ENCODE data around the gene ARID1A. TPM values are rescaled to one million over a fixed set of nuclear protein-coding genes. Genes with fewer than 3 reads are reported as not detected.
A peak's percentile ranks its signal among the peaks of the same experiment; 100 is the strongest.

The ARID1A gene
- polyA plus RNA-seq, 2 of the 4 experiments (the other 2 are of a cell fraction), result 17.4 to 21.4 TPM

DNA sequence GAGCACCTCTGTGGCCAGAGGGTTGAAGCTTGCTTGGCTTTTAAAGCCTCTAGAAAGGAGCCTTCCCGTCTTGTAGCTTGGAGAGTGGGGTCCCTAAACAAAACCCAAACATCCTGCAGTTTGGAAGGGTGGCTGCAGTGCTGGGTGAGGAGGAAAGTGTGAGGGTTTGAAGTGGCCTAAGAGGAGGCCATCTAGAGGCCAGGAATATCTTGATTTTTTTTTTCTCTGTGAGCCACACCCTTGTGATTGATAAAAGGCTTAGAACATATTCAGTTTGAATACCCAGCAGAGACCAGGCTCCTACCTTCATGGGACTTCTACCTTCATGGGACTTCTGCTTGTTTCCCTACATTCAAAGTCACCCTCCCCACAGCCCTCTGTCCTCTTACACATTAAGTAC is 54.6 kb downstream of the ARID1A start:
- ChIA-PET POLR2A (no interaction called here), CTCF (interaction anchor here (0.6 to 1.8 kb wide), 2 partner anchors 39 to 189 kb away, joined by 3 to 4 read pairs; no protein-coding TSS in a partner anchor)
- Histone ChIP-seq H3K27ac (no peak overlapping the region), H3K4me1 (no peaks in the 10 kb centered on the region), H3K4me2 (no peak overlapping the region), H3K9me3 (no peaks in the 10 kb centered on the region), H3K4me3 (no peak overlapping the region)
- WGBS (ENCODE audit: missing lambda C conversion rate), result 100% methylated on average over 1 of the region's 1 CpG
- DNase-seq (ENCODE audit: low read depth in 1 of 2, low spot score in 1 of 2), result no peak
- ATAC-seq, result peak in 1 of 2 experiments; percentile 37; a peak in 2 of 6 replicates
- TF ChIP-seq ZFP36 (IDR thresholded peaks at IDR 0.05; ENCODE audit: borderline replicate concordance, partially characterized antibody) (no peak), ZSCAN20 (CRISPR knock-in tag; IDR thresholded peaks at IDR 0.05) (no peak), RAD21 (conservative IDR thresholded peaks at IDR 0.05 in 1 of 2, IDR thresholded peaks at IDR 0.05 in 1 of 2) (no peak), HOXB13 (CRISPR knock-in tag; IDR thresholded peaks at IDR 0.05; ENCODE audit: low read depth) (no peak), TP53 (CRISPR knock-in tag; IDR thresholded peaks at IDR 0.05) (no peak), NR3C1 (IDR thresholded peaks at IDR 0.05) (no peak), EHF (CRISPR knock-in tag; IDR thresholded peaks at IDR 0.05) (no peak), MAFK (IDR thresholded peaks at IDR 0.05; ENCODE audit: partially characterized antibody) (no peak)
- TF ChIP-seq, protein P1, sequence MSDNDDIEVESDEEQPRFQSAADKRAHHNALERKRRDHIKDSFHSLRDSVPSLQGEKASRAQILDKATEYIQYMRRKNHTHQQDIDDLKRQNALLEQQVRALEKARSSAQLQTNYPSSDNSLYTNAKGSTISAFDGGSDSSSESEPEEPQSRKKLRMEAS (IDR thresholded peaks at IDR 0.05), result no peak
- no peak for FAIRE-seq

- Histone ChIP-seq H3K4me2 (no peak overlapping the region), H3K4me1 (no peaks in the 10 kb centered on the region), H3K4me3 (no peak overlapping the region), H3K9me3 (no peaks in the 10 kb centered on the region), H3K27ac (no peak overlapping the region)
- 96% methylated on average over 4 of the region's 4 CpGs for WGBS (ENCODE audit: missing lambda C conversion rate)
- no peak for DNase-seq (ENCODE audit: low read depth in 1 of 2, low spot score in 1 of 2)
- ChIA-PET POLR2A (no interaction called here), CTCF (no interaction called here)
- ATAC-seq, result no peak
- TF ChIP-seq KDM1A (IDR thresholded peaks at IDR 0.05; ENCODE audit: low read depth), result no peak
- no peak for TF ChIP-seq CEBPB (IDR thresholded peaks at IDR 0.05)
- TF ChIP-seq, protein P2, sequence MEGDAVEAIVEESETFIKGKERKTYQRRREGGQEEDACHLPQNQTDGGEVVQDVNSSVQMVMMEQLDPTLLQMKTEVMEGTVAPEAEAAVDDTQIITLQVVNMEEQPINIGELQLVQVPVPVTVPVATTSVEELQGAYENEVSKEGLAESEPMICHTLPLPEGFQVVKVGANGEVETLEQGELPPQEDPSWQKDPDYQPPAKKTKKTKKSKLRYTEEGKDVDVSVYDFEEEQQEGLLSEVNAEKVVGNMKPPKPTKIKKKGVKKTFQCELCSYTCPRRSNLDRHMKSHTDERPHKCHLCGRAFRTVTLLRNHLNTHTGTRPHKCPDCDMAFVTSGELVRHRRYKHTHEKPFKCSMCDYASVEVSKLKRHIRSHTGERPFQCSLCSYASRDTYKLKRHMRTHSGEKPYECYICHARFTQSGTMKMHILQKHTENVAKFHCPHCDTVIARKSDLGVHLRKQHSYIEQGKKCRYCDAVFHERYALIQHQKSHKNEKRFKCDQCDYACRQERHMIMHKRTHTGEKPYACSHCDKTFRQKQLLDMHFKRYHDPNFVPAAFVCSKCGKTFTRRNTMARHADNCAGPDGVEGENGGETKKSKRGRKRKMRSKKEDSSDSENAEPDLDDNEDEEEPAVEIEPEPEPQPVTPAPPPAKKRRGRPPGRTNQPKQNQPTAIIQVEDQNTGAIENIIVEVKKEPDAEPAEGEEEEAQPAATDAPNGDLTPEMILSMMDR (IDR thresholded peaks at IDR 0.05), result no peak
- no peak for TF ChIP-seq ZSCAN20 (CRISPR knock-in tag; IDR thresholded peaks at IDR 0.05)
- no peak for TF ChIP-seq ZFP36 (IDR thresholded peaks at IDR 0.05; ENCODE audit: borderline replicate concordance, partially characterized antibody)
- no peak for TF ChIP-seq HDAC2 (IDR thresholded peaks at IDR 0.05)
- TF ChIP-seq, protein P3, sequence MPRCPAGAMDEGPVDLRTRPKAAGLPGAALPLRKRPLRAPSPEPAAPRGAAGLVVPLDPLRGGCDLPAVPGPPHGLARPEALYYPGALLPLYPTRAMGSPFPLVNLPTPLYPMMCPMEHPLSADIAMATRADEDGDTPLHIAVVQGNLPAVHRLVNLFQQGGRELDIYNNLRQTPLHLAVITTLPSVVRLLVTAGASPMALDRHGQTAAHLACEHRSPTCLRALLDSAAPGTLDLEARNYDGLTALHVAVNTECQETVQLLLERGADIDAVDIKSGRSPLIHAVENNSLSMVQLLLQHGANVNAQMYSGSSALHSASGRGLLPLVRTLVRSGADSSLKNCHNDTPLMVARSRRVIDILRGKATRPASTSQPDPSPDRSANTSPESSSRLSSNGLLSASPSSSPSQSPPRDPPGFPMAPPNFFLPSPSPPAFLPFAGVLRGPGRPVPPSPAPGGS (IDR thresholded peaks at IDR 0.05), result no peak
- TF ChIP-seq ESRRA (IDR thresholded peaks at IDR 0.05; ENCODE audit: borderline replicate concordance, low read length), result no peak
- TF ChIP-seq TFCP2L1 (CRISPR knock-in tag; IDR thresholded peaks at IDR 0.05), result no peak
- no peak for TF ChIP-seq SREBF2 (IDR thresholded peaks at IDR 0.05)
- TF ChIP-seq RCOR1 (IDR thresholded peaks at IDR 0.05; ENCODE audit: low read depth, low read length), result no peak
- TF ChIP-seq ZNF302 (CRISPR knock-in tag; IDR thresholded peaks at IDR 0.05), result no peak
- FAIRE-seq, result no peak
Observed at GRCh38 chr1:26752519-26752918, 56.7 kb downstream of the ARID1A start.

GRCh38 chr1:26754086-26754874 is 58.5 kb downstream of the ARID1A start:
- POLR2A ChIA-PET, result no interaction called here
- TF ChIP-seq EP300 (IDR thresholded peaks at IDR 0.05) (no peak), RFX5 (IDR thresholded peaks at IDR 0.05) (no peak), RAD21 (conservative IDR thresholded peaks at IDR 0.05 in 1 of 2, IDR thresholded peaks at IDR 0.05 in 1 of 2) (no peak), CHD2 (IDR thresholded peaks at IDR 0.05; ENCODE audit: low read length, partially characterized antibody) (no peak), MAFK (IDR thresholded peaks at IDR 0.05; ENCODE audit: partially characterized antibody) (no peak), CBX2 (IDR thresholded peaks at IDR 0.05; ENCODE audit: borderline replicate concordance, low read depth) (no peak), FOXS1 (CRISPR knock-in tag; IDR thresholded peaks at IDR 0.05) (no peak), TP53 (CRISPR knock-in tag; IDR thresholded peaks at IDR 0.05) (no peak)
- DNase-seq (ENCODE audit: low read depth in 1 of 2, low spot score in 1 of 2) (no peak), FAIRE-seq (no peak), ATAC-seq (no peak)
- H3K4me2 ChIP-seq, result no peak overlapping the region
- no peak overlapping the region for H3K27ac ChIP-seq
- 84% methylated on average over 5 of the region's 5 CpGs for WGBS (ENCODE audit: missing lambda C conversion rate)
- H3K4me1 ChIP-seq, result no peaks in the 10 kb centered on the region
- CTCF ChIA-PET, result no interaction called here
- H3K4me3 ChIP-seq, result no peak overlapping the region
- no peaks in the 10 kb centered on the region for H3K9me3 ChIP-seq
